ENCODE data around the gene RREB1.
"Not testable (repeated sequence)": the region's sequence is repeated elsewhere in the genome, so short reads cannot be mapped to it uniquely, and the experiment has no call there.

The RREB1 gene

DNA sequence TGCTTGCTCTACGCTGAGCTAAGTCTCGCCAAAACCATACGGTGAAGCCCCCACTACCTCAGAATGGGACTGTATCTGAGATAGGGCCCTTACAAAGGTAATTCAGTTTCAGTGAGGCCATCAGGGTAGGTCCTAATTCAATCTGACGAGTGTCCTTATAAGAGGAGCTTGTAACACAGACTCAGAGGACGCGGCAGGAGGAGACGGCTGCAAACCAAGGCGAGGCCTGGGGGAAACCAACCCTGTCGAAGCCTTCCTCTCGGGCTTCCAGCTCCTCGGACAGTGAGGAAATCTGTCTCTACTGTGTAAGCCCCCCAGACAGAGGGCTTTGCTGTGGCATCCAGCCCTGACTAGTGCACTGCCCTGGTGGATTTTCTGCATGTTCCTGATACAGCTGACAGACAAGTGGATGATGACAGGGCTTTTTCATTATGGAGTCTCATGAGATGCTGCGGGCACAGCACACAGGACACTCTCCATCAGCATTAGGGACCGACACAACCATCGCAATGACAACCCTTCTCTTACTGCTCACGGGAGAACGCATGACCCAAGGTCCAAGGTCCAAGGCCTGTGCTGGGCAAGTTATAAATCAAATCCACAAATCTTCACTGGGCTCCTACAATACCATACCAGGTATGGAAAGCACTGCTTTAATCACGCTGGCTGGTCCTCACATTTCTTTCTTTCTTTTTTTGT lies 157.1 kb downstream of the RREB1 start:
- H3K27me3 ChIP-seq (replicated peaks; ENCODE audit: control insufficient read depth, insufficient read depth, low read length) = no peaks in the 10 kb centered on the region
- DNase-seq (ENCODE audit: low read depth) = no peak
- H3K4me3 ChIP-seq (ENCODE audit: low read length) = no peak overlapping the region
- H3K9me3 ChIP-seq (ENCODE audit: control insufficient read depth, low read length) = no peaks in the 10 kb centered on the region
- H3K9ac ChIP-seq (ENCODE audit: low read length) = no peak overlapping the region
- no peaks in the 10 kb centered on the region for H3K36me3 ChIP-seq (ENCODE audit: control insufficient read depth, insufficient read depth, low read length, severe bottlenecking)
- H3K4me1 ChIP-seq (ENCODE audit: control insufficient read depth, insufficient read depth, low read length) = peaks cover 13% of the 10 kb centered on the region

DNA sequence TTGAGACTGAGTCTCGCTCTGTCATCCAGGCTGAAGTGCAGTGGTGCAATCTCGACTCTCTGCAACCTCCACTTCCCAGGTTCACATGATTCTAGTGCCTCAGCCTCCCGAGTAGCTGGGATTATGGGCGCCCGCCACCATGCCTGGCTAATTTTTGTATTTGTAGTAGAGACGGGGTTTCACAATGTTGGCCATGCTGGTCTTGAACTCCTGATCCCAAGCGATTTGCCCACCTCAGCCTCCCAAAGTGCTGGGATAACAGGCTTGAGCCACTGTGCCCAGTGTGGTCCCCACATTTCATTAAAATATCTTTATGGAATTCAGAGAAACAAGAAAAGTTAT lies 157.6 kb downstream of the RREB1 start:
- not testable (repeated sequence) for H3K36me3 ChIP-seq (ENCODE audit: control insufficient read depth, insufficient read depth, low read length, severe bottlenecking); H3K9ac ChIP-seq (ENCODE audit: low read length); DNase-seq (ENCODE audit: low read depth); H3K9me3 ChIP-seq (ENCODE audit: control insufficient read depth, low read length); H3K27me3 ChIP-seq (replicated peaks; ENCODE audit: control insufficient read depth, insufficient read depth, low read length); H3K4me3 ChIP-seq (ENCODE audit: low read length)
- H3K4me1 ChIP-seq (ENCODE audit: control insufficient read depth, insufficient read depth, low read length) = peaks cover 18% of the 10 kb centered on the region

DNA sequence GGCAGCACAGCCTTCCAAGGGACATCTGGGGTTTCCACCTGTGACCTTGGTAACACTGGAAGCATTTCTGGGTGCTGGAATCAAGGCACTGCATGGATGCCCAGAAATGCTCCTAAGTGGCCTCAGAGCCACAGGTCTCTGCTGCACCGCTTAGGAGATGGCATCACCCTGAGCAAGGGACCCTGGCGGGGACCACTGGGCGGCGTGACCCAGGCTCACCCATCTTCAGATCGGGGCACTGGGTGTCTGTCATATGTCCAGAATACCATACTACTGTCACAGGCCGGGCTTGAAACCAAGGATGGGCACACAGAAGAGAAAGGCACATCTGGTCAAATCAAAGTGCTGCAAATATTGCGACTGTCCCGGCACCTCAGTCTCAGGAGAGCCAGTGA lies 159.3 kb downstream of the RREB1 start:
- Histone ChIP-seq H3K9ac (ENCODE audit: low read length) (no peak overlapping the region), H3K9me3 (ENCODE audit: control insufficient read depth, low read length) (no peaks in the 10 kb centered on the region), H3K4me1 (ENCODE audit: control insufficient read depth, insufficient read depth, low read length) (peaks cover 14% of the 10 kb centered on the region), H3K4me3 (ENCODE audit: low read length) (no peak overlapping the region), H3K27me3 (replicated peaks; ENCODE audit: control insufficient read depth, insufficient read depth, low read length) (no peaks in the 10 kb centered on the region), H3K36me3 (ENCODE audit: control insufficient read depth, insufficient read depth, low read length, severe bottlenecking) (no peaks in the 10 kb centered on the region)
- no peak for DNase-seq (ENCODE audit: low read depth)

DNA sequence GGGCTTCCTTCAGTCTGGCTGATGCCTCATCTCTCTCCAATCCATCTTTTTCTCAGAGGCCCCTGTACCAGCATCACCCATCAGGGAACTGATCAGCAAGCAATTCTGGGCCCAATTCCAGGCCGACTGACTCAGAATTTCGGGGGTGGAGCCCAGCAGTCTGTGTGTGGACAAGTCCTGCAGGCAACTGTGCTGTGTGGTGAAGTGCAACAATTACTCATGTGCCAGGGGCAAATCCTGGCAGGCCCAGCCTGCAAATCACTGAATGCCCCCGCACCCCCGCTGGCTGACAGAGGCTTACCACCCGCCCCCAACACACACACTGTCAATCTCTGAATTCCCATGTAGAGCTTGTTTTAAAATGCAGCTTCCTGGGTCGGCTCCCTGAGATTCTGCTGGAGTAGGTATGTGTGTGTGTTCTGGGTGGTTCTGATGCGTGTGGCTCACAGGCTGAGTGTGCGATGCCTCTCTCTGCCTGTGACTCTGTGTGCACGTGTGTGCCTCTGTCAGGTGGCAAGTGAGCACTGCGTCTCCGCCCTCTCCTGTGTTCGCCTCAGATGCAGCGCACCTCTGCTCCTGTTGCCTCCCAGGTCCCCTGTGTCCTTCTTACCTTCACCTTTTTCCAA lies 159.8 kb downstream of the RREB1 start:
- H3K4me1 ChIP-seq (ENCODE audit: control insufficient read depth, insufficient read depth, low read length) = peaks cover 14% of the 10 kb centered on the region
- no peak overlapping the region for H3K4me3 ChIP-seq (ENCODE audit: low read length)
- H3K9ac ChIP-seq (ENCODE audit: low read length) = no peak overlapping the region
- peak; percentile 93 for DNase-seq (ENCODE audit: low read depth)
- H3K36me3 ChIP-seq (ENCODE audit: control insufficient read depth, insufficient read depth, low read length, severe bottlenecking) = no peaks in the 10 kb centered on the region
- no peaks in the 10 kb centered on the region for H3K27me3 ChIP-seq (replicated peaks; ENCODE audit: control insufficient read depth, insufficient read depth, low read length)
- H3K9me3 ChIP-seq (ENCODE audit: control insufficient read depth, low read length) = no peaks in the 10 kb centered on the region

DNA sequence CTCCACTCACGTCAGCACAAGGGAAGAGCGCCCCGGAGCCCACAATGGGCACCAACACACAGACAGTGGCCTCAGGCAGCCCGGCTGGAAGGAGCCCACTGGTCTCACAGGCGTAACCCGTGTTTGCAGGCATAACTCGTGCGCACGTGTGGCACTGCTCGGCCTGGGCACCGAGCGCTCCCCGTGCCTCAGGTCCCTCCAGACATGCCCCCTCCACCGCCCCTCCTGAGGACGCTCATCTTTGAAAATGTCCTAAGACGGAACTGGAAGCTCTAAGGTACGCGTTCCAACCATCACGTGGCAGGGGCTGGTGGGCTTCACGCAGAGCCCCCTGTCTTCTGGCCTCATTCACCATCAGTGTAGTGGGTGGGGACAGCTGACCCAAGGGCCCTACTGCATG lies 160.6 kb downstream of the RREB1 start:
- Histone ChIP-seq H3K27me3 (replicated peaks; ENCODE audit: control insufficient read depth, insufficient read depth, low read length) (no peaks in the 10 kb centered on the region), H3K9me3 (ENCODE audit: control insufficient read depth, low read length) (no peaks in the 10 kb centered on the region), H3K36me3 (ENCODE audit: control insufficient read depth, insufficient read depth, low read length, severe bottlenecking) (no peaks in the 10 kb centered on the region), H3K4me3 (ENCODE audit: low read length) (no peak overlapping the region), H3K9ac (ENCODE audit: low read length) (no peak overlapping the region), H3K4me1 (ENCODE audit: control insufficient read depth, insufficient read depth, low read length) (peaks cover 14% of the 10 kb centered on the region)
- DNase-seq (ENCODE audit: low read depth) = no peak

DNA sequence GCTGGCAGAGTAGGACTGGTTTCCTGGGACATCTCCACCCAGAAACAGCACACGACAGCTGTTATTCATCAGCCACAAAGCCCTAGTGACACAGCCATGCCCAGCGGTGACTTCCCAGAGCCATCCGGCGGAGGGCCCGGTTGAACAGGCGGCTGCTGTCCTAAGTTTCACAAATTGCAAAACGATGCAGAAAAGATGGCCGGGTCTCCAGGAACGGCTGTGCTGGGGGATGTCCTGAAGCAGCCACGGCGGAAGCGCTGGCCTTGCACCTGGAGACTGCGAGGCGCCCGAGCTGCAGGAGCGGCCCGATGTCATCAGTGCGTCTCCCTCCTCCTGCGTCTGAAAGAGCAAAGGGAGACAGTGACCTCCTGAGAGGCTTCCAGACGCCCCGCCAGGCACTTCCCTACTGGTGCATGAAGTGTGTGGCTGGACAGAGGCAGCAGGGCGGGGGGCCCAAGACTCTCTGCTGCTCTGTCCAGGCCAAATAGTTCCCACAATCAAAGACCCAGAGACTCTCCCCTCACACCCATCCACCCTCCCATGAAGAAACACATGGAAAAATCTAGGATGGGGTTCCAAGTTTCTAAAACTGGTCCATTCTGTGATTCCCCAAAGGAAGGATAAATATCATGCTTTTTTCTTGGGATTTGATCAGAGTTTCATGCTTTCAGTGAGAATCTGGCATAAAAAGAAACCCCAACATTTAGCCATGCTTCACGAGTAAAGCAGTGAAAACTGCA lies 161.2 kb downstream of the RREB1 start:
- Histone ChIP-seq H3K4me1 (ENCODE audit: control insufficient read depth, insufficient read depth, low read length) (peaks cover 14% of the 10 kb centered on the region), H3K36me3 (ENCODE audit: control insufficient read depth, insufficient read depth, low read length, severe bottlenecking) (no peaks in the 10 kb centered on the region), H3K27me3 (replicated peaks; ENCODE audit: control insufficient read depth, insufficient read depth, low read length) (no peaks in the 10 kb centered on the region), H3K4me3 (ENCODE audit: low read length) (no peak overlapping the region), H3K9me3 (ENCODE audit: control insufficient read depth, low read length) (no peaks in the 10 kb centered on the region), H3K9ac (ENCODE audit: low read length) (no peak overlapping the region)
- DNase-seq (ENCODE audit: low read depth) = no peak

DNA sequence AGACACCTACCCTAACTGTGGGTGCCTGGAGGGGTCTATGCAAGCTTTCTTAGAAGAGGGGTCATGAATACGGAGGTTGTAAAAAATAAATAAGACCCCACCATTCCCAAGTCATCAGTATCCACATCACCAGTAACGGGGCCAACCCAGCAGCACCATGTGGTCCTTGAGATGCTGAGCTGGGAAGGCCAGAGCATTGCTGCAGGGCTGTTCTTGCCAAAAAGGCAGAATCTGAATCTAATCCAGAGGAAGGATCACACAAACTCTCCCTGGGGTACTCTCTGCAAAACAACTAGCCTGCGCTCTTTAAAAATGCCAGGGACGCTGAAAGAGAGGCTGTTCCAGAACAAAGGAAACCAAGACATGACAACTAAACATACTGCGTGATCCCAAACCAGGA lies 162.1 kb downstream of the RREB1 start:
- Histone ChIP-seq H3K36me3 (ENCODE audit: control insufficient read depth, insufficient read depth, low read length, severe bottlenecking) (no peaks in the 10 kb centered on the region), H3K4me3 (ENCODE audit: low read length) (no peak overlapping the region), H3K9ac (ENCODE audit: low read length) (no peak overlapping the region), H3K4me1 (ENCODE audit: control insufficient read depth, insufficient read depth, low read length) (peaks cover 16% of the 10 kb centered on the region), H3K9me3 (ENCODE audit: control insufficient read depth, low read length) (no peaks in the 10 kb centered on the region), H3K27me3 (replicated peaks; ENCODE audit: control insufficient read depth, insufficient read depth, low read length) (no peaks in the 10 kb centered on the region)
- DNase-seq (ENCODE audit: low read depth) = no peak

DNA sequence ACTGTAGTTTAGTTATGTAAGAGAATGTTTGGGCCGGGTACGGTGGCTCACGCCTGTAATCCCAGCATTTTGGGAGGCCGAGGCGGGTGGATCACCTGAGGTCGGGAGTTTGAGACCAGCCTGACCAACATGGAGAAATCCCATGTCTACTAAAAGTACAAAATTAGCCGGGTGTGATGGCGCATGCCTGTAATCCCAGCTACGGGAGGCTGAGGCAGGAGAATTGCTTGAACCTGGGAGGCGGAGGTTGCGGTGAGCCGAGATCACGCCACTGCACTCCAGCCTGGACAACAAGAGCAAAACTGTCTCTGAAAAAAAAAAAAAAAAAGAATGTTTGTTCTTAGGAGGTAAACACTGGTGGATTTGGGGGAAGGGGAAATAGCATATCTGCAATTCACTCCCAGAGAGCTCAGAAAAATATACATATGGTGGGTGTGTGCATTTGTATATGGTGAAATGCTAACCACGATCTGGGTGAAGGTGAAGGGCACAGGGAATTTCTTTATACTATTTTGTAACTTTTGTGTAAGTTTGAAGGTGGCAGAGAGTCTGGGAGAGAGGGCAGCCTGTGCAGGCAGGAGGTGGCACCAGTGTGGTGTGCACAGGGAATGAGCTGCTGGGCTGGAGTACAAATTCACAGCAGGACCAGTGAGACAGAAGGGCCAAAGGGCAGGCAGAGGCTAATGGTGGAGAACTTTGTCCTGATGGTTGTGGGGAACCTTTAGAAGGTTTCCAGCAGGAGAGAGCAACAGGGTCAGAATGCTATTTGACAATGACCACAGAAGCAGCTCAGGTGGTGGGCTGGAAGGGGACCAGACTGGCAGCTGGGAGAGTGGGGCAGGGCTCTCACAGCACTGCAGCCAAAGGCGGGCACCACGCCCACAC lies 162.8 kb downstream of the RREB1 start:
- no peaks in the 10 kb centered on the region for H3K27me3 ChIP-seq (replicated peaks; ENCODE audit: control insufficient read depth, insufficient read depth, low read length)
- DNase-seq (ENCODE audit: low read depth) = no peak

DNA sequence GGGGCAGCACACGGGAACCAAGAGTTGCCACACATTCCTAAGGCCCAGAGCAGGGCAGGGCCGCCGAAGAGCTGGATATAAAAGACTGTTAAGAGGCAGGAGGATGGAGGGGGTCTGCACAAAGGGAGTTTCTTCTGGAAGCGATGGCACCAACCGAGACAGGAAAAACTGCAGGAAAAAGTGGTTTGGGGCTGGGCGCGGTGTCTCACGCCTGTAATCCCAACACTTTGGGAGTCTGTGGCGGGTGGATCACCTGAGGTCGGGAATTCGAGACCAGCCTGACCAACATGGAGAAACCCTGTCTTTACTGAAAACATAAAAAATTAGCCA lies 163.4 kb downstream of the RREB1 start:
- Histone ChIP-seq H3K27me3 (replicated peaks; ENCODE audit: control insufficient read depth, insufficient read depth, low read length) (no peaks in the 10 kb centered on the region), H3K4me3 (ENCODE audit: low read length) (no peak overlapping the region), H3K36me3 (ENCODE audit: control insufficient read depth, insufficient read depth, low read length, severe bottlenecking) (no peaks in the 10 kb centered on the region), H3K9me3 (ENCODE audit: control insufficient read depth, low read length) (no peaks in the 10 kb centered on the region), H3K9ac (ENCODE audit: low read length) (no peak overlapping the region), H3K4me1 (ENCODE audit: control insufficient read depth, insufficient read depth, low read length) (peaks cover 17% of the 10 kb centered on the region)
- DNase-seq (ENCODE audit: low read depth) = no peak

More for the DNA sequence above, 162.8 kb downstream of the RREB1 start:
- H3K36me3 ChIP-seq (ENCODE audit: control insufficient read depth, insufficient read depth, low read length, severe bottlenecking) = no peaks in the 10 kb centered on the region
- H3K4me1 ChIP-seq (ENCODE audit: control insufficient read depth, insufficient read depth, low read length) = peaks cover 17% of the 10 kb centered on the region
- H3K4me3 ChIP-seq (ENCODE audit: low read length) = no peak overlapping the region
- H3K9ac ChIP-seq (ENCODE audit: low read length) = no peak overlapping the region
- H3K9me3 ChIP-seq (ENCODE audit: control insufficient read depth, low read length) = no peaks in the 10 kb centered on the region

DNA sequence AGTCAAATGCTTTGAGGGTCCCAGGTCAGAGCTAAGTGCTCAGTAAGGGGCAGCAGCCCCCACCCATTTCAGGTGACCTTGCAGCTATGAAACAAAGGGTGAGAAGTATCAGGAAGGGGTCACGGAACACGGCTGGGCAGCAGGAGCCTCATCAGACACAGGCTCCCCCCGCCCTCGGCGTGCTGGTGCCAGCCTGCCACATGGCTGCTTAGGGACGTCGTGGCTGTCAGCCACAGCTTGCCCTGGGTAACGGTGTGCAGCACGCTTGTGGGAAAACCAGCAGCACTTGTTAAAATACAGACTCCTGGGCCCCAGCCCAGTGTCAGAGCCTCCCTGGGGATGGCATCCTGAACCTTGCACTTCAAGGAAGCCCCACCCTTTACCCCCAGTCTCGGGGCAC lies 165.9 kb downstream of the RREB1 start:
- Histone ChIP-seq H3K36me3 (ENCODE audit: control insufficient read depth, insufficient read depth, low read length, severe bottlenecking) (no peaks in the 10 kb centered on the region), H3K9me3 (ENCODE audit: control insufficient read depth, low read length) (no peaks in the 10 kb centered on the region), H3K4me1 (ENCODE audit: control insufficient read depth, insufficient read depth, low read length) (peaks cover 12% of the 10 kb centered on the region), H3K27me3 (replicated peaks; ENCODE audit: control insufficient read depth, insufficient read depth, low read length) (no peaks in the 10 kb centered on the region), H3K9ac (ENCODE audit: low read length) (no peak overlapping the region), H3K4me3 (ENCODE audit: low read length) (no peak overlapping the region)
- no peak for DNase-seq (ENCODE audit: low read depth)

DNA sequence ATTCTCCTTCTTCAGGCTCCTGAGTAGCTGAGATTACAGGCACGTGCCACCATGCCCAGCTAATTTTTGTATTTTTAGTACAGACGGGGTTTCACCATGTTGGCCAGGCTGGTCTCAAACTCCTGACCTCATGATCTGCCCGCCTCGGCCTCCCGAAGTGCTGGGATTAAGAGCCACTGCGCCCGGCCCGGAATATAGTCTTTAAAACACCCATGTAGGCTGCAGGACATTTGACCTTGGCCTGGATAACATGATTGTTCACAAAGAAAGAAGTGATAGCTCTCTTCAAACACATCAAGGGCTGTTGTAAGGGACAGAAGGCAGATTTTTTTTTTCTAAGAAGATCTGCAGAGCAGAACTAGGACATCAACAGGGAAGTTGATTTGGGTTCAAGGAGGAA lies 166.8 kb downstream of the RREB1 start:
- DNase-seq (ENCODE audit: low read depth); H3K27me3 ChIP-seq (replicated peaks; ENCODE audit: control insufficient read depth, insufficient read depth, low read length); H3K9me3 ChIP-seq (ENCODE audit: control insufficient read depth, low read length); H3K4me3 ChIP-seq (ENCODE audit: low read length); H3K9ac ChIP-seq (ENCODE audit: low read length); H3K36me3 ChIP-seq (ENCODE audit: control insufficient read depth, insufficient read depth, low read length, severe bottlenecking): not testable (repeated sequence)
- H3K4me1 ChIP-seq (ENCODE audit: control insufficient read depth, insufficient read depth, low read length) = peaks cover 12% of the 10 kb centered on the region

Data from adipocyte (in vitro differentiated cells).